ENCODE measurements around the gene ZFHX2. TPM values are rescaled to one million over a fixed set of nuclear protein-coding genes. Genes with fewer than 3 reads are reported as not detected.

The ZFHX2 gene
- total RNA-seq, 1 donor: 0.36 TPM

GRCh38 chr14:23582906-23583760, 31.6 kb upstream of the ZFHX2 start:
- no peak for TF ChIP-seq CTCF (IDR thresholded peaks at IDR 0.05; ENCODE audit: insufficient read depth, low read length)
- no peak overlapping the region for H3K4me3 ChIP-seq (ENCODE audit: low read depth, low read length)
- no peak for DNase-seq (ENCODE audit: low read depth)

GRCh38 chr14:23580948-23581281, 29.4 kb upstream of the ZFHX2 start:
- H3K4me3 ChIP-seq (ENCODE audit: low read depth, low read length): no peak overlapping the region
- DNase-seq (ENCODE audit: low read depth): no peak
- TF ChIP-seq CTCF (IDR thresholded peaks at IDR 0.05; ENCODE audit: insufficient read depth, low read length): no peak

GRCh38 chr14:23580152-23580926, 28.8 kb upstream of the ZFHX2 start:
- DNase-seq (ENCODE audit: low read depth): no peak
- H3K4me3 ChIP-seq (ENCODE audit: low read depth, low read length): no peak overlapping the region
- no peak for TF ChIP-seq CTCF (IDR thresholded peaks at IDR 0.05; ENCODE audit: insufficient read depth, low read length)

- no peak overlapping the region for H3K4me3 ChIP-seq (ENCODE audit: low read depth, low read length)
- no peak for TF ChIP-seq CTCF (IDR thresholded peaks at IDR 0.05; ENCODE audit: insufficient read depth, low read length)
- no peak for DNase-seq (ENCODE audit: low read depth)
These were observed 28.2 kb upstream of the ZFHX2 start for GRCh38 chr14:23579739-23580138.

- DNase-seq (ENCODE audit: low read depth): no peak
- no peak overlapping the region for H3K4me3 ChIP-seq (ENCODE audit: low read depth, low read length)
- no peak for TF ChIP-seq CTCF (IDR thresholded peaks at IDR 0.05; ENCODE audit: insufficient read depth, low read length)
These were observed 27.7 kb upstream of the ZFHX2 start for GRCh38 chr14:23579311-23579630.

- no peak within 1 kb of the TSS for H3K4me3 ChIP-seq (ENCODE audit: low read depth, low read length)
- no peak for TF ChIP-seq CTCF (IDR thresholded peaks at IDR 0.05; ENCODE audit: insufficient read depth, low read length)
- no peak for DNase-seq (ENCODE audit: low read depth)
These were observed 27.2 kb upstream of the ZFHX2 start, which contains the start of gene JPH4 for GRCh38 chr14:23578560-23579310. TSS of gene JPH4 (minus strand) at chr14:23578790. CDS start at chr14:23577453, 1,337 bp downstream.

Measured in fibroblast of the aortic adventitia (primary cell).